ENCODE measurements around the gene CIB1.

The CIB1 gene

GRCh38 chr15:90211440-90212143 lies 22.1 kb downstream of the CIB1 start:
- no peaks in the 10 kb centered on the region for H3K79me2 ChIP-seq (ENCODE audit: insufficient read depth, low read depth)

GRCh38 chr15:90211009-90211408 lies 22.7 kb downstream of the CIB1 start:
- H3K27me3 ChIP-seq (ENCODE audit: insufficient read depth, low read depth), result no peaks in the 10 kb centered on the region
- H3K79me2 ChIP-seq (ENCODE audit: insufficient read depth, low read depth), result no peaks in the 10 kb centered on the region
- H3K27ac ChIP-seq, result no peak overlapping the region
- no peak overlapping the region for H3K9ac ChIP-seq
- peaks cover 11% of the 10 kb centered on the region for H3K4me1 ChIP-seq (ENCODE audit: low read depth, poor library complexity, severe bottlenecking)
- H3K4me3 ChIP-seq (IDR thresholded peaks at IDR 0.05; ENCODE audit: insufficient read depth, low read depth, low read length), result no peak overlapping the region
- H3K36me3 ChIP-seq (ENCODE audit: insufficient read depth), result no peaks in the 10 kb centered on the region
- no peak for TF ChIP-seq CTCF (conservative IDR thresholded peaks at IDR 0.05; ENCODE audit: low read depth, low read length)
- no peaks in the 10 kb centered on the region for H4K20me1 ChIP-seq (ENCODE audit: insufficient read depth)
- no peak overlapping the region for H2AFZ ChIP-seq (ENCODE audit: low read depth)
- H3K4me2 ChIP-seq, result no peak overlapping the region

More at GRCh38 chr15:90211440-90212143, 22.1 kb downstream of the CIB1 start:
- H2AFZ ChIP-seq (ENCODE audit: low read depth), result no peak overlapping the region
- no peaks in the 10 kb centered on the region for H3K27me3 ChIP-seq (ENCODE audit: insufficient read depth, low read depth)
- no peak overlapping the region for H3K9ac ChIP-seq
- TF ChIP-seq CTCF (conservative IDR thresholded peaks at IDR 0.05; ENCODE audit: low read depth, low read length), result no peak
- H4K20me1 ChIP-seq (ENCODE audit: insufficient read depth), result no peaks in the 10 kb centered on the region
- peaks cover 15% of the 10 kb centered on the region for H3K4me1 ChIP-seq (ENCODE audit: low read depth, poor library complexity, severe bottlenecking)
- no peak overlapping the region for H3K4me3 ChIP-seq (IDR thresholded peaks at IDR 0.05; ENCODE audit: insufficient read depth, low read depth, low read length)
- no peaks in the 10 kb centered on the region for H3K36me3 ChIP-seq (ENCODE audit: insufficient read depth)
- no peak overlapping the region for H3K4me2 ChIP-seq
- H3K27ac ChIP-seq, result no peak overlapping the region

- Histone ChIP-seq H3K36me3 (ENCODE audit: insufficient read depth) (no peaks in the 10 kb centered on the region), H3K9ac (no peak overlapping the region)
These were observed 23.1 kb downstream of the CIB1 start for GRCh38 chr15:90210593-90210992.

GRCh38 chr15:90209591-90209990 lies 24.1 kb downstream of the CIB1 start:
- no peaks in the 10 kb centered on the region for H4K20me1 ChIP-seq (ENCODE audit: insufficient read depth)
- no peak for TF ChIP-seq CTCF (conservative IDR thresholded peaks at IDR 0.05; ENCODE audit: low read depth, low read length)
- no peaks in the 10 kb centered on the region for H3K36me3 ChIP-seq (ENCODE audit: insufficient read depth)
- H3K27me3 ChIP-seq (ENCODE audit: insufficient read depth, low read depth), result no peaks in the 10 kb centered on the region
- H3K9ac ChIP-seq, result no peak overlapping the region
- no peak overlapping the region for H3K4me2 ChIP-seq
- no peak overlapping the region for H3K27ac ChIP-seq
- H2AFZ ChIP-seq (ENCODE audit: low read depth), result no peak overlapping the region
- H3K4me3 ChIP-seq (IDR thresholded peaks at IDR 0.05; ENCODE audit: insufficient read depth, low read depth, low read length), result no peak overlapping the region
- peaks cover 9% of the 10 kb centered on the region for H3K4me1 ChIP-seq (ENCODE audit: low read depth, poor library complexity, severe bottlenecking)
- no peaks in the 10 kb centered on the region for H3K79me2 ChIP-seq (ENCODE audit: insufficient read depth, low read depth)

More at GRCh38 chr15:90210593-90210992, 23.1 kb downstream of the CIB1 start:
- no peak overlapping the region for H3K27ac ChIP-seq
- no peaks in the 10 kb centered on the region for H3K79me2 ChIP-seq (ENCODE audit: insufficient read depth, low read depth)
- H3K4me3 ChIP-seq (IDR thresholded peaks at IDR 0.05; ENCODE audit: insufficient read depth, low read depth, low read length), result no peak overlapping the region
- no peak overlapping the region for H3K4me2 ChIP-seq
- no peak overlapping the region for H2AFZ ChIP-seq (ENCODE audit: low read depth)
- H4K20me1 ChIP-seq (ENCODE audit: insufficient read depth), result no peaks in the 10 kb centered on the region
- H3K4me1 ChIP-seq (ENCODE audit: low read depth, poor library complexity, severe bottlenecking), result peaks cover 9% of the 10 kb centered on the region
- no peak for TF ChIP-seq CTCF (conservative IDR thresholded peaks at IDR 0.05; ENCODE audit: low read depth, low read length)
- H3K27me3 ChIP-seq (ENCODE audit: insufficient read depth, low read depth), result no peaks in the 10 kb centered on the region
